ENCODE data around the gene SAMM50.
"Not testable (repeated sequence)": the region's sequence is repeated elsewhere in the genome, so short reads cannot be mapped to it uniquely, and the experiment has no call there.

SAMM50 gene

DNA sequence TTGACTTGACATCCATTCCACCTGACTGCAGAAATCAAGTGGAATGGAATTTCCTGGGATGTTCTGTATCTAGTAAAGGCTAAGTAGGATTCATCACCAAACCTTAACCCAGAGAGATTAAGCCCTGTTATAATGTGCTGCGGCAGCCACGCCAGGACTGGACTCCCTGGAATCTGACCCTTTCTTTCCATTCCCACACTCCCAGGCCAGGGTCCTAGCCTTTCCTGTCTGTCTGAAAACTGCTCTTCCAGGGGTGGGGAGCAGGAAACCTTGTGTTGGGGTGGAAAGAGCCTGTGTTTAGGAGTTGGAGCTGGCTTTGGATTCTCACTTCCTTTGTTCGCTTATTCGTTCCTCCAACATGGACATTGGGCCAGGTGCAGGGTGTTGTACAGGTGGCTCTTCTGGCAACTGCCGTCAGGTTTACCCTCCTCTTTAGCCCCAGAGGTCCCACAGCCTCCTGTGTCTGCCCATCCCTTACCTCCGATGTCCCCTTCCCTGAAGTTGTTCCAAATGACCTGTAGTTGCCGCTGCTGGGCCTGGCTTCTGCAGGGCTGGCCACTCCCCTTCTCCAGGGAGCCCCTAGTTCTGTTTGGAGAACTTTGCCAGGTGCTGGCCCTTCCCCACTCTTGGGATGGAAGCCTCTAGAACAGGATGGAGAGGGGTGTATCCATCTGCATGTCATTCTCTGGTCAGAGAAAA, 48.3 kb downstream of the SAMM50 start:
- TF ChIP-seq, protein P1, sequence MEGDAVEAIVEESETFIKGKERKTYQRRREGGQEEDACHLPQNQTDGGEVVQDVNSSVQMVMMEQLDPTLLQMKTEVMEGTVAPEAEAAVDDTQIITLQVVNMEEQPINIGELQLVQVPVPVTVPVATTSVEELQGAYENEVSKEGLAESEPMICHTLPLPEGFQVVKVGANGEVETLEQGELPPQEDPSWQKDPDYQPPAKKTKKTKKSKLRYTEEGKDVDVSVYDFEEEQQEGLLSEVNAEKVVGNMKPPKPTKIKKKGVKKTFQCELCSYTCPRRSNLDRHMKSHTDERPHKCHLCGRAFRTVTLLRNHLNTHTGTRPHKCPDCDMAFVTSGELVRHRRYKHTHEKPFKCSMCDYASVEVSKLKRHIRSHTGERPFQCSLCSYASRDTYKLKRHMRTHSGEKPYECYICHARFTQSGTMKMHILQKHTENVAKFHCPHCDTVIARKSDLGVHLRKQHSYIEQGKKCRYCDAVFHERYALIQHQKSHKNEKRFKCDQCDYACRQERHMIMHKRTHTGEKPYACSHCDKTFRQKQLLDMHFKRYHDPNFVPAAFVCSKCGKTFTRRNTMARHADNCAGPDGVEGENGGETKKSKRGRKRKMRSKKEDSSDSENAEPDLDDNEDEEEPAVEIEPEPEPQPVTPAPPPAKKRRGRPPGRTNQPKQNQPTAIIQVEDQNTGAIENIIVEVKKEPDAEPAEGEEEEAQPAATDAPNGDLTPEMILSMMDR (IDR thresholded peaks at IDR 0.05; ENCODE audit: insufficient read depth, low read depth, low read length, missing control alignments), result no peak

DNA sequence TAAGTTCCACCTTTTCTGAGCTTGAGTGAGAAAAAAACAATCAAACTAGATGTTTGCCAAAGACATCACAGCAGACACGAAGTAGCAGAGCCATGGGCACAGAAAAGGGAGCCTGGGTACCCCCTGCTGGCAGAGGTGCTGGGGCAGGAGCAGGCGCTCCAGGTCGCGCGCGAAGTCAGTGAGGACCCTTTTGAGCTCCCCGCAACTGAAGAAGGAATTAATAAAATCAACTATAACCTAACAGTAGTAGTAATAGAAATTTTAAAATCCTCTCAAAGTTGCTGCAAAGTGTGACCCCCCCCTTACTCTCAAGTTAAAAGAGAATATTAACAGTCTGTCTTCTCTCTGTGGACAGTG, 48.8 kb downstream of the SAMM50 start:
- TF ChIP-seq, protein P1 (IDR thresholded peaks at IDR 0.05; ENCODE audit: insufficient read depth, low read depth, low read length, missing control alignments), result no peak
- no peak overlapping the region for H3K4me3 ChIP-seq (ENCODE audit: low read length)
- DNase-seq (ENCODE audit: low read depth), result no peak

More for the DNA sequence above, 48.3 kb downstream of the SAMM50 start:
- no peak for DNase-seq (ENCODE audit: low read depth)
- H3K4me3 ChIP-seq (ENCODE audit: low read length), result no peak overlapping the region

- TF ChIP-seq, protein P1 (IDR thresholded peaks at IDR 0.05; ENCODE audit: insufficient read depth, low read depth, low read length, missing control alignments), result no peak
- no peak for DNase-seq (ENCODE audit: low read depth)
- no peak overlapping the region for H3K4me3 ChIP-seq (ENCODE audit: low read length)
Observed at GRCh38 chr22:44005524-44005923, 50.3 kb downstream of the SAMM50 start.

- TF ChIP-seq, protein P1 (IDR thresholded peaks at IDR 0.05; ENCODE audit: insufficient read depth, low read depth, low read length, missing control alignments), result no peak
- H3K4me3 ChIP-seq (ENCODE audit: low read length), result no peak overlapping the region
- peak; percentile 61 for DNase-seq (ENCODE audit: low read depth)
Observed at GRCh38 chr22:44012162-44012561, 56.9 kb downstream of the SAMM50 start.

DNA sequence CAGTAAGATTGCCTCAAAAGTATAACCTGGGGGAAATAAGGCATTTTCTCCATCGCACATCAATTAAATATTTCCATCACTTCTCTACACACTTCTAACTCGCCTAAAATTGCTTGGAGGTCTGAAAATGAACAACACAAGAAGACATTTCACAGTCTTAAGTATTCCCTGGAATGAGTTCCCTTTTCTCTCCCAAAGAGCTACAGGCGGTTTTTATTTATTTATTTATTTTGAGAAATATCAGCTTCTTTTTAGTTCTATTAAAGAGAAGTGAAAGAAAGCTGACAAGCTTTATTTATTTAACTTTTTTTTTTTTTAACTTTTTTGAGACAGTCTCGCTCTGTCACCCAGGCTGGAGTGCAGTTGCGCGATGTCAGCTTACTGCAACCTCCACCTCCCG, 57.3 kb downstream of the SAMM50 start:
- TF ChIP-seq, protein P1 (IDR thresholded peaks at IDR 0.05; ENCODE audit: insufficient read depth, low read depth, low read length, missing control alignments), result no peak
- no peak for DNase-seq (ENCODE audit: low read depth)
- H3K4me3 ChIP-seq (ENCODE audit: low read length), result no peak overlapping the region

- TF ChIP-seq, protein P1 (IDR thresholded peaks at IDR 0.05; ENCODE audit: insufficient read depth, low read depth, low read length, missing control alignments), result no peak
- no peak for DNase-seq (ENCODE audit: low read depth)
- H3K4me3 ChIP-seq (ENCODE audit: low read length), result no peak overlapping the region
Observed at GRCh38 chr22:44014241-44014640, 59.0 kb downstream of the SAMM50 start.

- not testable (repeated sequence) for H3K4me3 ChIP-seq (ENCODE audit: low read length); DNase-seq (ENCODE audit: low read depth)
Observed at GRCh38 chr22:44016586-44016985, 61.3 kb downstream of the SAMM50 start.
